ENCODE measurements around the gene NHERF2.

Gene NHERF2

GRCh38 chr16:2084895-2085625 is 58.4 kb downstream of the NHERF2 start:
- no peak for DNase-seq

- DNase-seq: no peak
These were observed 59.0 kb downstream of the NHERF2 start for GRCh38 chr16:2085669-2086068.

DNA sequence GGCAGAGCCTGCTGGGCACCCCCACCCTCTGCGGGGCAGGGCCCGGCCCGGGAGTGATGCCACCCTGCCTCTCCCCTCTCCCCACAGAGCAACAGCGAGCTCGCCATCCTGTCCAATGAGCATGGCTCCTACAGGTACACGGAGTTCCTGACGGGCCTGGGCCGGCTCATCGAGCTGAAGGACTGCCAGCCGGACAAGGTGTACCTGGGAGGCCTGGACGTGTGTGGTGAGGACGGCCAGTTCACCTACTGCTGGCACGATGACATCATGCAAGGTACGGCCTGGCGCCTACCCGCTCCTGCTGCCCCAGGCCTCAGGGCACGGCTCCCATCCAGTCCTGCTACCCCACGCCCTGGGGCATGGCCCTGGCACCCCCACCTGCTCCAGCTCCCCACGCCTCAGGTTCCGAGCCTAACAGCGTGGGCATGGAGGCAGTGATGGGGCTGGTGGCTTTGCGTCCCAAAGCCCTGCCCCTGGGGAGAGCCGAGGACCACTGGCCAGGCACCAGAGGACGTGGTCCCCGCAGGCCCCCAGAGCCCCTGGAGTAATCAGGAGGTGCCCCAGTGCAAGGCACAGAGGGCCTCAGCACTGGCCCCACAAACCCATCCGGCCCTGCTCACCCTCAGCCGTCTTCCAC is 59.5 kb downstream of the NHERF2 start:
- DNase-seq: no peak

GRCh38 chr16:2086812-2087747 is 60.4 kb downstream of the NHERF2 start:
- no peak for DNase-seq

GRCh38 chr16:2087748-2088631 is 61.3 kb downstream of the NHERF2 start:
- DNase-seq: no peak

All from NCI-H524 treated with DMSO at 0.1 percent for 48 hours (cell line).